Spinal cord (tissue), 10 donors: ENCODE data around the gene MSMP. TPM values are rescaled to one million over a fixed set of nuclear protein-coding genes. Genes with fewer than 3 reads are reported as not detected.

ENCODE experiments used
- DNase-seq, 6 donors: peaks; one replicate each; pipeline versions ENCODE4 v3.0.0 to v3.0.0-alpha.2; 2013 to 2015; ENCODE audit warnings: low spot score in 6 of 6, low read depth in 4 of 6
- H3K27ac ChIP-seq: one replicate; pipeline ENCODE4 v1.5.1; 2013; ENCODE audit warnings: low read depth, low read length, control low read depth
- H3K27me3 ChIP-seq: one replicate; pipeline ENCODE4 v1.6.1; 2013; ENCODE audit warnings: low read length; ENCODE audit not compliant: control insufficient read depth, insufficient read depth
- H3K36me3 ChIP-seq: one replicate; pipeline ENCODE4 v1.6.1; 2013; ENCODE audit warnings: low read length; ENCODE audit not compliant: control insufficient read depth, insufficient read depth
- H3K4me1 ChIP-seq: one replicate; pipeline ENCODE4 v1.6.1; 2013; ENCODE audit warnings: low read length; ENCODE audit not compliant: control insufficient read depth, insufficient read depth
- H3K4me3 ChIP-seq: one replicate; pipeline ENCODE4 v1.5.1; 2013; ENCODE audit warnings: low read depth, low read length, control low read depth
- H3K9me3 ChIP-seq: one replicate; pipeline ENCODE4 v1.6.1; 2013; ENCODE audit warnings: low read length; ENCODE audit not compliant: control insufficient read depth, insufficient read depth
- WGBS: methylation state at CpG from one replicate; pipeline ENCODE4 v1.1.5; 2013; ENCODE audit warnings: missing lambda C conversion rate; ENCODE audit not compliant: insufficient coverage; 5-methylcytosine and 5-hydroxymethylcytosine counted together
- polyA plus RNA-seq, 2 donors: library from polyadenylated mRNA; unstranded; fragments of 120-200 nt; gene quantifications; one replicate each; pipeline ENCODE4 v1.2.1, GENCODE V29; 2013; ENCODE audit not compliant: insufficient read length in 2 of 2
- total RNA-seq, 2 donors: library from RNA; depleted of rRNA in 1 of 2; stranded (reverse); fragments of 120-200 nt in 1 of 2; fragments of >200 nt in 1 of 2; gene quantifications; one replicate each; pipeline versions ENCODE4 v1.2.3 to v1.2.4, GENCODE V29; 2013 to 2014
- donor health status: healthy.

The MSMP gene
- total and polyA plus RNA-seq, 4 donors, result 0.77 to 1.6 TPM; not detected in 2

GRCh38 chr9:35792024-35792813 is 38.1 kb upstream of the MSMP start:
- H3K36me3 ChIP-seq, result peaks cover 19% of the 10 kb centered on the region
- peaks cover 36% of the 10 kb centered on the region for H3K4me1 ChIP-seq
- H3K27me3 ChIP-seq, result no peaks in the 10 kb centered on the region
- no peak for DNase-seq
- no peak overlapping the region for H3K27ac ChIP-seq
- H3K9me3 ChIP-seq, result no peaks in the 10 kb centered on the region
- WGBS, result 85% methylated on average over 28 of the region's 34 CpGs
- peak overlapping the region; percentile 56 for H3K4me3 ChIP-seq

DNA sequence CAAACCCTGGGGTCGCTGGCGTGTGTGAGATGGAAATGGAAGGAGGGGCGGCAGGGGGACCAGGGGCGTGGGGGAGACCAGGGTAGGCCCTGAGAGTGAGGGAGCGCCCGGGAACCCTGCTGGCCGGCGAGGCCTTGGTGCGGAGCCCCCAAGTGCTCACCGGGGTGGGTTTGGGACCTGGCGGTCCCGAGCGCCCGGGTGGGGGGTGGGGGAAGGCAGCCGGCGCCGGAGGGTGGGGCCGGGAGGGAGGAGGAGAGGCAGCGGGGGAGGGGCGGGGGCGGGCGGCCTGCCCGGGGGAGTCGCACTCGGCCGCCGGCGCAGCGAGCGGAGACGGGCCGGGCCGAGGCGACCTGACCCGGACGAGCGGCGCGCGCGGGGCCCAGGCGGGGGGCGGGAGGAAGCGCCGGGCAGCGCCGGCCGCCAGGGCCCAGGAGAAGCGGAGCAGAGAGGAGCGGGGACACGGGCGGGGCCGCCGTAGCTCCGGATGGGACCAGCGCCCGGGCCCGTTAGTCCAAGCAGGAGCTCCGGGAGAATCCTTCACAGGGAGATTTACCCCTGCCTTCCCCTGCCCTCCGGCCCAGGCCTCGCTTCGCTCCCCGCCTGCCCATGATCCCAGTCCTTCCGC is 37.3 kb upstream of the MSMP start, which contains the start of gene NPR2:
Gene NPR2, plus strand, starts transcription at position 295 of the 625 bp plus-strand sequence. CDS start 818 bp downstream, outside the sequence.
- peak within 1 kb of the TSS; percentile 56 for H3K4me3 ChIP-seq

GRCh38 chr9:35790385-35791296 is 36.6 kb upstream of the MSMP start:
- DNase-seq, result peak in 5 of 6 donors; percentile 73 to 97 (median 78)
- H3K27me3 ChIP-seq, result no peaks in the 10 kb centered on the region
- no peaks in the 10 kb centered on the region for H3K9me3 ChIP-seq
- peak overlapping the region; percentile 4 for H3K27ac ChIP-seq
- H3K4me1 ChIP-seq, result peaks cover 36% of the 10 kb centered on the region
- H3K36me3 ChIP-seq, result peaks cover 22% of the 10 kb centered on the region
- peak overlapping the region; percentile 26 for H3K4me3 ChIP-seq
- 24% methylated on average over 28 of the region's 37 CpGs for WGBS

More for the DNA sequence above, 37.3 kb upstream of the MSMP start, which contains the start of gene NPR2:
- peak in 2 of 6 donors; percentile 42 to 62 for DNase-seq
- Histone ChIP-seq H3K36me3 (peaks cover 21% of the 10 kb centered on the region), H3K27ac (peak within 1 kb of the TSS; percentile 4), H3K27me3 (no peaks in the 10 kb centered on the region), H3K4me1 (peaks cover 36% of the 10 kb centered on the region), H3K9me3 (no peaks in the 10 kb centered on the region)
- WGBS, result 2% methylated on average over 46 of the region's 64 CpGs

GRCh38 chr9:35790025-35790384 is 35.9 kb upstream of the MSMP start:
- 36% methylated on average over 3 of the region's 4 CpGs for WGBS
- Histone ChIP-seq H3K9me3 (no peaks in the 10 kb centered on the region), H3K27me3 (no peaks in the 10 kb centered on the region), H3K27ac (no peak overlapping the region), H3K4me3 (no peak overlapping the region), H3K36me3 (peaks cover 25% of the 10 kb centered on the region), H3K4me1 (peaks cover 36% of the 10 kb centered on the region)
- DNase-seq, result no peak

GRCh38 chr9:35789541-35789940 is 35.5 kb upstream of the MSMP start:
- H3K27me3 ChIP-seq, result no peaks in the 10 kb centered on the region
- no peak overlapping the region for H3K4me3 ChIP-seq
- DNase-seq, result peak in 1 of 6 donors; percentile 12
- H3K36me3 ChIP-seq, result peaks cover 27% of the 10 kb centered on the region
- peaks cover 36% of the 10 kb centered on the region for H3K4me1 ChIP-seq
- no peak overlapping the region for H3K27ac ChIP-seq
- H3K9me3 ChIP-seq, result no peaks in the 10 kb centered on the region
- WGBS, result no CpG with 5 or more reads among the region's 2 CpGs

DNA sequence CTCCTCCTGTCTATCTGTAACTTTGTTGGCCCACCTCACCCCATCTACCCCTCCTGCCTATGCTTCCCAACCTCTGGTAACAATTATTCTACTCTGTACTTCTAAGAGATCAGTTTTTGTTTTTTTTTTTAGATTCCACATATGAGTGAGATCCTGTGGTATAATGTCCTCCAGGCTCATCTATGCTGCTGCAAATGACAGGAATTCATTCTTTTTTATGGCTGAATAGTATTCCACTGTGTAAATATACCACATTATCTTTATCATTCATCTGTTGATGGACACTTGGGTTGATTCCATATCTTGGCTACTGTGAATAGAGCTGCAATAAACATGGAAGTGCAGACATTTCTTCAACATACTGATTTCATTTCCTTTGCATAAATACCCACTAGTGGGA is 29.3 kb upstream of the MSMP start:
- no peaks in the 10 kb centered on the region for H3K4me1 ChIP-seq
- H3K27ac ChIP-seq, result no peak overlapping the region
- H3K27me3 ChIP-seq, result no peaks in the 10 kb centered on the region
- no peak for DNase-seq
- H3K36me3 ChIP-seq, result peaks cover 11% of the 10 kb centered on the region
- no peak overlapping the region for H3K4me3 ChIP-seq
- H3K9me3 ChIP-seq, result no peaks in the 10 kb centered on the region

- DNase-seq, result no peak
- no CpG with 5 or more reads among the region's 2 CpGs for WGBS
- Histone ChIP-seq H3K9me3 (no peaks in the 10 kb centered on the region), H3K4me3 (no peak overlapping the region), H3K27me3 (no peaks in the 10 kb centered on the region), H3K36me3 (peaks cover 6% of the 10 kb centered on the region), H3K27ac (no peak overlapping the region), H3K4me1 (no peaks in the 10 kb centered on the region)
These were observed 27.0 kb upstream of the MSMP start for GRCh38 chr9:35781066-35781465.

- Histone ChIP-seq H3K36me3 (no peaks in the 10 kb centered on the region), H3K9me3 (no peaks in the 10 kb centered on the region), H3K27ac (no peak overlapping the region), H3K4me3 (no peak overlapping the region), H3K4me1 (peaks cover 3% of the 10 kb centered on the region), H3K27me3 (no peaks in the 10 kb centered on the region)
- DNase-seq, result no peak
- no CpG with 5 or more reads among the region's 3 CpGs for WGBS
These were observed 24.4 kb upstream of the MSMP start for GRCh38 chr9:35778496-35778895.

- Histone ChIP-seq H3K27me3 (no peaks in the 10 kb centered on the region), H3K36me3 (no peaks in the 10 kb centered on the region), H3K27ac (no peak overlapping the region), H3K4me3 (no peak overlapping the region), H3K9me3 (no peaks in the 10 kb centered on the region), H3K4me1 (peaks cover 3% of the 10 kb centered on the region)
- no peak for DNase-seq
- WGBS, result 83% methylated on average over 2 of the region's 4 CpGs
These were observed 21.9 kb upstream of the MSMP start for GRCh38 chr9:35776018-35776417.
